IMR-90 (cell line): ENCODE results near the gene KCNK18. TPM values are rescaled to one million over a fixed set of nuclear protein-coding genes. Genes with fewer than 3 reads are reported as not detected.

Experiments
- ATAC-seq: fragments of 200-7000 bp; cut with Tn5 transposase; 2 replicates; pipeline ENCODE4 v1.9.1; 2020; ENCODE audit warnings: low read depth, mild to moderate bottlenecking, moderate library complexity
- BruUV-seq: library from RNA; stranded (reverse); fragments of 400-500 nt; replicated peaks from 2 replicates; lab custom pipeline; 2021; lab: Mats Ljungman, UMichigan
- CTCF ChIA-PET: fragments of 300-600 bp; formaldehyde crosslinking; extraction: SDS; loops from one replicate; lab custom pipeline; 2021; ENCODE audit warnings: antibody characterized with exemption; lab: Yijun Ruan, JAX
- POLR2A ChIA-PET: fragments of 300-600 bp; sonication (Branson Sonifier 250); formaldehyde crosslinking; loops from one replicate; lab custom pipeline; 2022; ENCODE audit warnings: antibody characterized with exemption; ENCODE audit not compliant: unreplicated experiment; lab: Charles Lee
- DNase-seq: peaks from one replicate; pipeline ENCODE4 v3.0.0; 2013
- H2AFZ ChIP-seq: replicated peaks from 2 replicates; pipeline ENCODE3; 2013; ENCODE audit warnings: low read length, mild to moderate bottlenecking; ENCODE audit not compliant: poor library complexity
- H2AK5ac ChIP-seq: 2 replicates; pipeline ENCODE4 v1.6.1; 2013; ENCODE audit warnings: low read depth, low read length, inconsistent platforms
- H2AK9ac ChIP-seq: replicated peaks from 2 replicates; pipeline ENCODE3; 2013; ENCODE audit warnings: mild to moderate bottlenecking, low read depth, low read length, moderate library complexity; ENCODE audit not compliant: poor library complexity
- H2BK120ac ChIP-seq: 2 replicates; pipeline ENCODE4 v1.6.1; 2013; ENCODE audit warnings: low read depth, low read length, inconsistent platforms
- H2BK15ac ChIP-seq: 3 replicates; pipeline ENCODE4 v1.6.1; 2013; ENCODE audit warnings: low read depth, low read length, inconsistent platforms
- H2BK20ac ChIP-seq: 2 replicates; pipeline ENCODE4 v1.6.1; 2013; ENCODE audit warnings: low read depth, mild to moderate bottlenecking, inconsistent platforms, low read length, moderate library complexity
- H2BK5ac ChIP-seq: 2 replicates; pipeline ENCODE4 v1.6.1; 2013; ENCODE audit warnings: mild to moderate bottlenecking, low read depth, low read length, inconsistent platforms; ENCODE audit not compliant: poor library complexity, severe bottlenecking
- H3K14ac ChIP-seq: replicated peaks from 2 replicates; pipeline ENCODE4 v1.6.1; 2013; ENCODE audit warnings: low read depth, low read length, inconsistent platforms
- H3K18ac ChIP-seq: 2 replicates; pipeline ENCODE4 v1.6.1; 2013; ENCODE audit warnings: low read depth, low read length, control low read depth
- H3K23ac ChIP-seq: 2 replicates; pipeline ENCODE4 v1.6.1; 2013; ENCODE audit warnings: low read depth, low read length, inconsistent platforms
- H3K27ac ChIP-seq: 2 replicates; pipeline ENCODE4 v1.5.1; 2013; ENCODE audit warnings: mild to moderate bottlenecking, control low read depth, low read length; ENCODE audit not compliant: insufficient read depth
- H3K27me3 ChIP-seq: 2 replicates; pipeline ENCODE4 v1.6.1; 2013; ENCODE audit warnings: low read length; ENCODE audit not compliant: control insufficient read depth, insufficient read depth
- H3K36me3 ChIP-seq: 2 replicates; pipeline ENCODE4 v1.6.1; 2013; ENCODE audit warnings: low read length, mixed read lengths; ENCODE audit not compliant: control insufficient read depth, insufficient read depth
- H3K4ac ChIP-seq: 2 replicates; pipeline ENCODE4 v1.6.1; 2013; ENCODE audit warnings: low read depth, low read length, inconsistent platforms
- H3K4me1 ChIP-seq: 2 replicates; pipeline ENCODE4 v1.6.1; 2013; ENCODE audit warnings: low read length, mixed read lengths; ENCODE audit not compliant: control insufficient read depth, insufficient read depth
- H3K4me2 ChIP-seq: 2 replicates; pipeline ENCODE4 v1.6.1; 2013; ENCODE audit warnings: low read depth, mild to moderate bottlenecking, control low read depth, low read length, moderate library complexity
- H3K4me3 ChIP-seq: 2 replicates; pipeline ENCODE4 v1.5.1; 2013; ENCODE audit warnings: low read depth, mild to moderate bottlenecking, control low read depth, low read length, moderate library complexity; ENCODE audit not compliant: insufficient read depth
- H3K56ac ChIP-seq: 2 replicates; pipeline ENCODE4 v1.6.1; 2013; ENCODE audit warnings: low read length, inconsistent platforms; ENCODE audit not compliant: insufficient read depth; ENCODE audit errors: extremely low read depth
- H3K79me1 ChIP-seq, 2 experiments: 2 replicates each; pipeline ENCODE4 v1.6.1; 2013; ENCODE audit warnings: low read length in 2 of 2, inconsistent platforms in 1 of 2, low read depth in 1 of 2
- H3K9ac ChIP-seq: 2 replicates; pipeline ENCODE4 v1.6.1; 2013; ENCODE audit warnings: low read depth, low read length, control low read depth
- H3K9me1 ChIP-seq: 2 replicates; pipeline ENCODE4 v1.6.1; 2013; ENCODE audit warnings: low read length, inconsistent platforms; ENCODE audit not compliant: insufficient read depth
- H3K9me3 ChIP-seq: 2 replicates; pipeline ENCODE4 v1.6.1; 2013; ENCODE audit warnings: low read length; ENCODE audit not compliant: control insufficient read depth, insufficient read depth
- H4K20me1 ChIP-seq: 2 replicates; pipeline ENCODE4 v1.6.1; 2013; ENCODE audit warnings: low read length, inconsistent platforms; ENCODE audit not compliant: insufficient read depth
- H4K5ac ChIP-seq: 2 replicates; pipeline ENCODE4 v1.6.1; 2013; ENCODE audit warnings: mild to moderate bottlenecking, low read depth, low read length, control low read depth
- H4K8ac ChIP-seq, 2 experiments: 2 replicates each; pipeline ENCODE4 v1.6.1; 2013; ENCODE audit warnings: low read depth in 2 of 2, low read length in 2 of 2, control low read depth in 1 of 2, inconsistent platforms in 1 of 2
- H4K91ac ChIP-seq: 2 replicates; pipeline ENCODE4 v1.6.1; 2013; ENCODE audit warnings: low read depth, low read length, inconsistent platforms; ENCODE audit not compliant: insufficient read depth
- CEBPB ChIP-seq: IDR thresholded peaks from 2 replicates; pipeline ENCODE4 v1.6.1; 2012; ENCODE audit warnings: low read depth, low read length, improper control_type of control experiment
- ELK1 ChIP-seq: fragments of 150-350 bp; IDR thresholded peaks from 2 replicates; pipeline ENCODE4 v1.6.1; 2016; ENCODE audit warnings: low read depth, mild to moderate bottlenecking, low read length, moderate library complexity, borderline replicate concordance
- FOS ChIP-seq: fragments of 150-350 bp; IDR thresholded peaks from 2 replicates; pipeline ENCODE4 v1.6.1; 2016; ENCODE audit warnings: low read depth, low read length
- MAFK ChIP-seq: IDR thresholded peaks from 2 replicates; pipeline ENCODE4 v1.6.1; 2012; ENCODE audit warnings: low read depth, low read length, improper control_type of control experiment
- MXI1 ChIP-seq: IDR thresholded peaks from 2 replicates; pipeline ENCODE4 v1.6.1; 2012; ENCODE audit warnings: low read depth, mild to moderate bottlenecking, low read length, moderate library complexity, borderline replicate concordance
- NFE2L2 ChIP-seq: fragments of 150-350 bp; IDR thresholded peaks from 2 replicates; pipeline ENCODE4 v1.6.1; 2016; ENCODE audit warnings: low read depth, mild to moderate bottlenecking, low read length
- POLR2A ChIP-seq: IDR thresholded peaks from 2 replicates; pipeline ENCODE4 v1.6.1; 2012; ENCODE audit warnings: mild to moderate bottlenecking, low read depth, low read length
- RAD21 ChIP-seq: IDR thresholded peaks from 2 replicates; pipeline ENCODE4 v1.6.1; 2012; ENCODE audit warnings: low read length, improper control_type of control experiment
- RCOR1 ChIP-seq: IDR thresholded peaks from 2 replicates; pipeline ENCODE4 v1.6.1; 2012; ENCODE audit warnings: mild to moderate bottlenecking, low read length, improper control_type of control experiment; ENCODE audit not compliant: insufficient replicate concordance
- RFX5 ChIP-seq: IDR thresholded peaks from 2 replicates; pipeline ENCODE4 v1.8.0; 2012; ENCODE audit warnings: low read depth, mild to moderate bottlenecking, low read length, moderate library complexity
- SMC3 ChIP-seq: fragments of 150-350 bp; IDR thresholded peaks from 2 replicates; pipeline ENCODE4 v1.6.1; 2016; ENCODE audit warnings: low read depth, mild to moderate bottlenecking, antibody characterized with exemption, low read length, moderate library complexity
- WGBS, 2 experiments: methylation state at CpG; one replicate each; pipeline versions ENCODE4 v1.1.5 to v1.1.7; 2013; ENCODE audit warnings: missing lambda C conversion rate in 2 of 2; ENCODE audit not compliant: insufficient read length in 1 of 2; ENCODE audit errors: extremely low coverage in 2 of 2; 5-methylcytosine and 5-hydroxymethylcytosine counted together
- dilution Hi-C: fragments of 300-500 bp; cut with HindIII; formaldehyde crosslinking; loops from one replicate; pipeline ENCODE4 v1.14.3; 2018; ENCODE audit warnings: low sequenced_read_pairs; ENCODE audit not compliant: unreplicated experiment
- in situ Hi-C: fragments of 300-500 bp; cut with MboI; formaldehyde crosslinking; loops from 3 replicates; pipeline ENCODE4 v1.14.3; 2019; ENCODE audit warnings: low sequenced_read_pairs, inconsistent platforms, mixed read lengths
- intact Hi-C: fragments of 100-400 bp; cut with micrococcal nuclease; formaldehyde crosslinking; loops from 2 replicates; pipeline ENCODE4 v1.10.0; 2022
- polyA plus RNA-seq, 3 experiments: library from polyadenylated mRNA; depleted of rRNA; stranded (reverse); fragments of >200 nt; gene quantifications; 2 replicates each; pipeline ENCODE4 v1.2.3, GENCODE V29; 2012; ENCODE audit warnings: low replicate concordance in 1 of 3
- total RNA-seq: library from RNA; depleted of rRNA; stranded (reverse); fragments of >200 nt; gene quantifications from 2 replicates; pipeline ENCODE4 v1.2.3, GENCODE V29; 2012
- TF ChIP-seq, protein P1 (sequence below): fragments of 150-350 bp; IDR thresholded peaks from 2 replicates; pipeline ENCODE4 v1.6.1; 2017; ENCODE audit warnings: mild to moderate bottlenecking, antibody characterized with exemption, low read length, low read depth

KCNK18 gene
- total and polyA plus RNA-seq, 2 of the 4 experiments (the other 2 are of a cell fraction): not detected

- TF ChIP-seq FOS: no peak
These were observed 34.9 kb upstream of the KCNK18 start (continued) for GRCh38 chr10:117162093-117163060.

GRCh38 chr10:117163061-117163953, 34.0 kb upstream of the KCNK18 start:
- Histone ChIP-seq H3K27ac (no peak overlapping the region), H3K36me3 (no peaks in the 10 kb centered on the region), H3K4me2 (no peak overlapping the region), H3K23ac (no peak overlapping the region), H3K14ac (no peak overlapping the region), H3K4me3 (no peak overlapping the region), H2BK5ac (no peak overlapping the region), H4K91ac (no peak overlapping the region), H2BK15ac (no peak overlapping the region), H2BK20ac (no peak overlapping the region), H3K4me1 (no peaks in the 10 kb centered on the region; the same call in 1 of the 2 replicates), H3K79me1 (no peaks in the 10 kb centered on the region), H3K56ac (no peak overlapping the region), H3K9me1 (no peaks in the 10 kb centered on the region), H2AK9ac (no peak overlapping the region), H3K9ac (no peak overlapping the region), H2AK5ac (no peak overlapping the region), H3K27me3 (peaks cover 87% of the 10 kb centered on the region), H4K8ac (no peak overlapping the region), H4K20me1 (no peaks in the 10 kb centered on the region), H3K4ac (no peak overlapping the region), H2AFZ (peak overlapping the region; percentile 61), H3K9me3 (peaks cover 4% of the 10 kb centered on the region; the same call in 1 of the 2 replicates), H4K5ac (no peak overlapping the region), H3K18ac (no peak overlapping the region), H2BK120ac (no peak overlapping the region)
- no TSS peak for BruUV-seq
- intact Hi-C loops (loop anchor here (10.0 kb wide), 1 partner anchor 159 kb away; the partner anchor contains the start of gene SHTN1), in situ Hi-C loops (no loop called here), dilution Hi-C loops (no loop called here)
- DNase-seq: no peak
- WGBS, 2 experiments: 3% methylated on average over 21 of the region's 82 CpGs; no CpG with 5 or more reads in 1 of the 2 experiments
- POLR2A ChIA-PET: interaction anchor here (0.6 kb wide), 1 partner anchor 353 kb away, joined by 3 read pairs; no protein-coding TSS in a partner anchor
- CTCF ChIA-PET: no interaction called here
- no peak for ATAC-seq
- TF ChIP-seq RCOR1 (no peak), FOS (no peak), ELK1 (no peak), MXI1 (no peak), MAFK (no peak), NFE2L2 (no peak), CEBPB (no peak), POLR2A (no peak), RAD21 (no peak), SMC3 (no peak), RFX5 (no peak)
- TF ChIP-seq, protein P1, sequence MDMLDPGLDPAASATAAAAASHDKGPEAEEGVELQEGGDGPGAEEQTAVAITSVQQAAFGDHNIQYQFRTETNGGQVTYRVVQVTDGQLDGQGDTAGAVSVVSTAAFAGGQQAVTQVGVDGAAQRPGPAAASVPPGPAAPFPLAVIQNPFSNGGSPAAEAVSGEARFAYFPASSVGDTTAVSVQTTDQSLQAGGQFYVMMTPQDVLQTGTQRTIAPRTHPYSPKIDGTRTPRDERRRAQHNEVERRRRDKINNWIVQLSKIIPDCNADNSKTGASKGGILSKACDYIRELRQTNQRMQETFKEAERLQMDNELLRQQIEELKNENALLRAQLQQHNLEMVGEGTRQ: no peak
